PC-9 (cell line): ENCODE results near the gene ASIC4.

Experiments
- EZH2 ChIP-seq: fragments of 200-600 bp; sonication (generic); IDR thresholded peaks from 2 replicates; pipeline ENCODE4 v1.8.0; 2017; ENCODE audit warnings: antibody characterized with exemption, low read depth
- TF ChIP-seq, protein P1 (sequence below): fragments of 200-600 bp; sonication (generic); conservative IDR thresholded peaks from 2 replicates; pipeline ENCODE4 v1.6.1; 2017; ENCODE audit warnings: mixed run types, antibody characterized with exemption, mild to moderate bottlenecking, moderate library complexity

DNA sequence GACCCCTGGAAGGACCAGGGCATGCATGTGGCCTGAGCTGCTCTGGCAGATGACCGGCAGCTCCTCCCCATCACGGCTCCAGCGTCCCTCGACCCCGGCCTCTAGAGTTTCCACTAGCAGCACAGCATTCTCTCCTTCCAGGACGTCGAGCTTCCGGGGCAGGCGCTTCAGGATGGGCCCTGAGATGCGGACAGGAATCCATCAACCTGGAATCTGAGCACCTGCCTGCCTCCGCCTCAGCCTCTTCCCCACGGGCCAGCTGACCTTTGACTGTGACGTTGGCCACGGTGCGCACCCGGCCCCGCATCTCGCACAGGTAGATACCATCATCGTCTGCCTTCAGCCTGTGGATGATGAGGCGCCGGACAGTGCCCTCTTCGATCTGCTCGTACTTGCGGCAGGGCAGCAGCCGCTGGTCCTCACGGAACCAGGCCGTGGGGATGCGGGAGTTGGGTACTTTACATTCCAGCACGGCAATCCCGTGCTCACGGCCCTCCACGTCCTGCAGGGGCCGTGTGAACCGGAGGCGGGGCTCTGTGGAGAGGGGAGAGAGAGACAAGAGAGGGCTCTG lies 53.6 kb downstream of the ASIC4 start:
- TF ChIP-seq, protein P1, sequence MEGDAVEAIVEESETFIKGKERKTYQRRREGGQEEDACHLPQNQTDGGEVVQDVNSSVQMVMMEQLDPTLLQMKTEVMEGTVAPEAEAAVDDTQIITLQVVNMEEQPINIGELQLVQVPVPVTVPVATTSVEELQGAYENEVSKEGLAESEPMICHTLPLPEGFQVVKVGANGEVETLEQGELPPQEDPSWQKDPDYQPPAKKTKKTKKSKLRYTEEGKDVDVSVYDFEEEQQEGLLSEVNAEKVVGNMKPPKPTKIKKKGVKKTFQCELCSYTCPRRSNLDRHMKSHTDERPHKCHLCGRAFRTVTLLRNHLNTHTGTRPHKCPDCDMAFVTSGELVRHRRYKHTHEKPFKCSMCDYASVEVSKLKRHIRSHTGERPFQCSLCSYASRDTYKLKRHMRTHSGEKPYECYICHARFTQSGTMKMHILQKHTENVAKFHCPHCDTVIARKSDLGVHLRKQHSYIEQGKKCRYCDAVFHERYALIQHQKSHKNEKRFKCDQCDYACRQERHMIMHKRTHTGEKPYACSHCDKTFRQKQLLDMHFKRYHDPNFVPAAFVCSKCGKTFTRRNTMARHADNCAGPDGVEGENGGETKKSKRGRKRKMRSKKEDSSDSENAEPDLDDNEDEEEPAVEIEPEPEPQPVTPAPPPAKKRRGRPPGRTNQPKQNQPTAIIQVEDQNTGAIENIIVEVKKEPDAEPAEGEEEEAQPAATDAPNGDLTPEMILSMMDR: no peak
- TF ChIP-seq EZH2: no peak
